Mucosa of stomach (tissue), 1 donor: ENCODE results near the gene FRZB.
A peak's percentile ranks its signal among the peaks of the same experiment; 100 is the strongest.

Experiments
- H3K27me3 ChIP-seq: one replicate; pipeline ENCODE4 v1.7.0; 2013; ENCODE audit warnings: mild to moderate bottlenecking, low read length; ENCODE audit not compliant: control insufficient read depth, insufficient read depth
- H3K36me3 ChIP-seq: one replicate; pipeline ENCODE4 v1.7.0; 2013; ENCODE audit warnings: low read length; ENCODE audit not compliant: control insufficient read depth, insufficient read depth
- H3K4me1 ChIP-seq: one replicate; pipeline ENCODE4 v1.7.0; 2013; ENCODE audit warnings: mild to moderate bottlenecking, low read length; ENCODE audit not compliant: control insufficient read depth, insufficient read depth
- H3K4me3 ChIP-seq: one replicate; pipeline ENCODE4 v1.7.0; 2013; ENCODE audit warnings: low read length
- H3K9ac ChIP-seq: one replicate; pipeline ENCODE4 v1.7.0; 2013; ENCODE audit warnings: mild to moderate bottlenecking, low read length, moderate library complexity
- H3K9me3 ChIP-seq: one replicate; pipeline ENCODE4 v1.7.0; 2013; ENCODE audit warnings: mild to moderate bottlenecking, low read length, moderate library complexity; ENCODE audit not compliant: control insufficient read depth
- donor health status: Pancreatic carcinoma.

FRZB gene

GRCh38 chr2:182827182-182827879, 39.1 kb downstream of the FRZB start:
- H3K27me3 ChIP-seq = no peaks in the 10 kb centered on the region
- peaks cover 36% of the 10 kb centered on the region for H3K4me1 ChIP-seq
- no peaks in the 10 kb centered on the region for H3K9me3 ChIP-seq
- H3K4me3 ChIP-seq = no peak overlapping the region
- H3K9ac ChIP-seq = no peak overlapping the region
- H3K36me3 ChIP-seq = no peaks in the 10 kb centered on the region

GRCh38 chr2:182826496-182826895, 39.9 kb downstream of the FRZB start:
- no peak overlapping the region for H3K4me3 ChIP-seq
- H3K27me3 ChIP-seq = no peaks in the 10 kb centered on the region
- H3K36me3 ChIP-seq = no peaks in the 10 kb centered on the region
- H3K9me3 ChIP-seq = no peaks in the 10 kb centered on the region
- H3K4me1 ChIP-seq = peaks cover 36% of the 10 kb centered on the region
- no peak overlapping the region for H3K9ac ChIP-seq

GRCh38 chr2:182826064-182826463, 40.4 kb downstream of the FRZB start:
- Histone ChIP-seq H3K27me3 (no peaks in the 10 kb centered on the region), H3K4me3 (no peak overlapping the region)

GRCh38 chr2:182824767-182825158, 41.7 kb downstream of the FRZB start:
- Histone ChIP-seq H3K9ac (peak overlapping the region; percentile 9), H3K27me3 (no peaks in the 10 kb centered on the region), H3K9me3 (no peaks in the 10 kb centered on the region), H3K4me1 (peaks cover 36% of the 10 kb centered on the region), H3K36me3 (no peaks in the 10 kb centered on the region), H3K4me3 (no peak overlapping the region)

More at GRCh38 chr2:182826064-182826463, 40.4 kb downstream of the FRZB start:
- no peaks in the 10 kb centered on the region for H3K36me3 ChIP-seq
- H3K4me1 ChIP-seq = peaks cover 36% of the 10 kb centered on the region
- H3K9me3 ChIP-seq = no peaks in the 10 kb centered on the region
- no peak overlapping the region for H3K9ac ChIP-seq

- H3K9me3 ChIP-seq = no peaks in the 10 kb centered on the region
- H3K4me1 ChIP-seq = peaks cover 36% of the 10 kb centered on the region
- H3K9ac ChIP-seq = peak overlapping the region; percentile 9
- no peaks in the 10 kb centered on the region for H3K27me3 ChIP-seq
- H3K36me3 ChIP-seq = no peaks in the 10 kb centered on the region
- no peak overlapping the region for H3K4me3 ChIP-seq
Observed at GRCh38 chr2:182824056-182824766, 42.2 kb downstream of the FRZB start.

- H3K9ac ChIP-seq = no peak overlapping the region
- H3K9me3 ChIP-seq = no peaks in the 10 kb centered on the region
- no peaks in the 10 kb centered on the region for H3K27me3 ChIP-seq
- peaks cover 36% of the 10 kb centered on the region for H3K4me1 ChIP-seq
- no peak overlapping the region for H3K4me3 ChIP-seq
- H3K36me3 ChIP-seq = no peaks in the 10 kb centered on the region
Observed at GRCh38 chr2:182822733-182823132, 43.7 kb downstream of the FRZB start.

GRCh38 chr2:182821182-182821581, 45.3 kb downstream of the FRZB start:
- peaks cover 33% of the 10 kb centered on the region for H3K4me1 ChIP-seq
- H3K36me3 ChIP-seq = no peaks in the 10 kb centered on the region
- no peak overlapping the region for H3K9ac ChIP-seq
- H3K27me3 ChIP-seq = no peaks in the 10 kb centered on the region
- H3K4me3 ChIP-seq = no peak overlapping the region
- no peaks in the 10 kb centered on the region for H3K9me3 ChIP-seq

- no peaks in the 10 kb centered on the region for H3K27me3 ChIP-seq
- H3K4me3 ChIP-seq = no peak overlapping the region
- no peaks in the 10 kb centered on the region for H3K36me3 ChIP-seq
Observed at GRCh38 chr2:182819412-182819811, 47.0 kb downstream of the FRZB start.

GRCh38 chr2:182818925-182819324, 47.5 kb downstream of the FRZB start:
- Histone ChIP-seq H3K4me3 (no peak overlapping the region), H3K9ac (no peak overlapping the region), H3K9me3 (no peaks in the 10 kb centered on the region), H3K27me3 (no peaks in the 10 kb centered on the region), H3K36me3 (no peaks in the 10 kb centered on the region), H3K4me1 (peaks cover 13% of the 10 kb centered on the region)

More at GRCh38 chr2:182819412-182819811, 47.0 kb downstream of the FRZB start:
- Histone ChIP-seq H3K4me1 (peaks cover 18% of the 10 kb centered on the region), H3K9me3 (no peaks in the 10 kb centered on the region), H3K9ac (no peak overlapping the region)

GRCh38 chr2:182818501-182818900, 47.9 kb downstream of the FRZB start:
- H3K9ac ChIP-seq = no peak overlapping the region
- no peaks in the 10 kb centered on the region for H3K36me3 ChIP-seq
- peaks cover 9% of the 10 kb centered on the region for H3K4me1 ChIP-seq
- H3K27me3 ChIP-seq = no peaks in the 10 kb centered on the region
- no peaks in the 10 kb centered on the region for H3K9me3 ChIP-seq
- H3K4me3 ChIP-seq = no peak overlapping the region

- Histone ChIP-seq H3K4me1 (peaks cover 3% of the 10 kb centered on the region), H3K9me3 (no peaks in the 10 kb centered on the region), H3K4me3 (no peak overlapping the region), H3K36me3 (no peaks in the 10 kb centered on the region), H3K9ac (no peak overlapping the region), H3K27me3 (no peaks in the 10 kb centered on the region)
Observed at GRCh38 chr2:182817558-182817957, 48.9 kb downstream of the FRZB start.

GRCh38 chr2:182816866-182817265, 49.6 kb downstream of the FRZB start:
- no peak overlapping the region for H3K9ac ChIP-seq
- H3K4me1 ChIP-seq = no peaks in the 10 kb centered on the region
- no peaks in the 10 kb centered on the region for H3K9me3 ChIP-seq
- H3K27me3 ChIP-seq = no peaks in the 10 kb centered on the region
- H3K4me3 ChIP-seq = no peak overlapping the region
- H3K36me3 ChIP-seq = no peaks in the 10 kb centered on the region
